Activated T-helper 1 cell treated with anti-CD3 and anti-CD28 coated beads, Interleukin-12 subunit alpha, Interleukin-12 subunit beta, Interleukin-2, Interleukin-4 antibody, amounts not matched to agents 30 ng/mL and 10 ng/mL and 1 ng/mL, durations not matched to agents 14 hours and 24 hours and 36 hours (primary cell): ENCODE data around the gene IL3RA. TPM values are rescaled to one million over a fixed set of nuclear protein-coding genes. Genes with fewer than 3 reads are reported as not detected.

Experiments used
- total RNA-seq: library from RNA; stranded (reverse); gene quantifications from 2 replicates; pipeline ENCODE4 v1.2.3, GENCODE V29; 2022

IL3RA gene
- total RNA-seq, 1 donor from 2014 or later = 4.2 TPM

Other genes with a start within 250 kb of the IL3RA start
- 0.88 and 1.3 TPM in 2 replicates for gene CRLF2, start 124.1 kb upstream of the IL3RA start, total RNA-seq
- gene CSF2RA, start 68.0 kb upstream of the IL3RA start, total RNA-seq = 0.24 and 0.52 TPM in 2 replicates
- 281 and 289 TPM in 2 replicates for gene SLC25A6, start 55.3 kb downstream of the IL3RA start, total RNA-seq
- gene ASMTL, start 116.1 kb downstream of the IL3RA start, total RNA-seq = 45.4 and 48.0 TPM in 2 replicates
- gene P2RY8, start 200.4 kb downstream of the IL3RA start, total RNA-seq = 20.4 and 21.8 TPM in 2 replicates